Occipital lobe (tissue), 2 donors: ENCODE data around the gene AMIGO1. TPM values are rescaled to one million over a fixed set of nuclear protein-coding genes. Genes with fewer than 3 reads are reported as not detected.
"Not testable (repeated sequence)": the region's sequence is repeated elsewhere in the genome, so short reads cannot be mapped to it uniquely, and the experiment has no call there.

Experiments used
- DNase-seq: peaks from one replicate; lab custom pipeline; 2025; lab: John Stamatoyannopoulos, UW
- total RNA-seq: library from RNA; depleted of rRNA; stranded (reverse); fragments of >200 nt; gene quantifications from one replicate; pipeline ENCODE4 v1.2.3, GENCODE V29; 2014

The AMIGO1 gene
- total RNA-seq, 1 donor from 2014 or later = 10.3 TPM

- DNase-seq = peak; percentile 95
Measured at GRCh38 chr1:109483672-109484518, 25.6 kb downstream of the AMIGO1 start, which contains the start of gene ATXN7L2. TSS of gene ATXN7L2 (plus strand) at chr1:109483905. CDS start at chr1:109483954, 49 bp downstream.

- peak; percentile 83 for DNase-seq
Measured at GRCh38 chr1:109482791-109483671, 26.5 kb downstream of the AMIGO1 start.

DNA sequence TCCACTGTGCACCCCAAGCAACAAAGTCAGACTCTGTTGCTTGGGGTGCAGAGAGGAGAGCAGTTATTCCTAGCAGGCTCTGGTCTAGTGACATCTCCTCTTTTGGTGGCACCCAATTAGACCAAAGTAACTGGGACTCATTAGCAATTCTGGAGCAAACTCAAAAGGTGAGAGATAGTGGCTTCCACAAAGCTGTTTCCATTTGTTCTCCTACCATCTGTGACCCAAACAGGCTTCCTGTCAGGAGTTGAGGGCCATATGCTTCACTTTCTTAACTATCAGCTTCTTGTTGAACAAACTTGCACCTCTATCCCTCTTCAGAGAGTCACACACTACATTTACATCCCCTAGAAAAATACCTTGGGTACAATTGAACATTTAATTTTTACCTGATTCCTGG lies 27.3 kb downstream of the AMIGO1 start:
- DNase-seq = no peak

DNA sequence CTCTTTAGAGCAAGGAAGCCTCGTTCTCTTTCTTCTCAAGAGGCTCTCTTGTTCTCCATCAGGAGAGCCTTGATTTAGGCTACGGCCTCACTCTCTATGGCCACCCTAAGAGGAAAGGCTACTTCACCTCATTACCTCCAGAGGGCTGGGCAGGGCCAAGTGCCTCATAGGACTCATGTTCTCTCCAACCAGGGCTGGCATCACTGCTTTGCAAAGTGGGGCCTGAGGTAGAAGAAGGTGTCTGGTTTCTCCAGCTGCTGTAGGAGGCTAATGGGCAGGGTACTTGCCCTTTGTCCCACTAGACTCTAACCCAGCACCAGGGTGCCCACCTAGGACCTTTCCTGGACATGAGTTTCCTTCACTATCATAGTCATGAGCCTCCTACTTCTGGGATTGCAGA lies 27.9 kb downstream of the AMIGO1 start:
- no peak for DNase-seq

DNA sequence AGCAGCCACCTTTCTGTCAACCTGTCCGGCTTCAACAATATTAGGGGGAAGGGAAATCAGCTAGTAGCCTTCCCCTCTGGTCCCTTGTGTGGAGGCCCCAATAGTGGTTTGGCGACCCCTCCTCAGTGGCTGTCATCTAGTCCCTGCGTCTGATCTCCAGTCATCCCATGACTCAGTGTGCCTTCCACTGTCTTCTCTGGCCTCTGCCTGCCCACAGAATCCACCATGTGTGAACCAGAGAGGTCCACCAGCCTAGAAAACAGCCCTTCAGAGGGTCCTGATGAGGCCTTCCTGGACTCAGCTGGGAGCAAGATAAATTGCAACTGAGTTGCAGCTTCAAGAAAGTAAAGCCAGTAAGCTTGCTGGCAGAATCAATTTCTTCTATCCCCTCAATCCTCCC lies 29.6 kb downstream of the AMIGO1 start:
- no peak for DNase-seq

DNA sequence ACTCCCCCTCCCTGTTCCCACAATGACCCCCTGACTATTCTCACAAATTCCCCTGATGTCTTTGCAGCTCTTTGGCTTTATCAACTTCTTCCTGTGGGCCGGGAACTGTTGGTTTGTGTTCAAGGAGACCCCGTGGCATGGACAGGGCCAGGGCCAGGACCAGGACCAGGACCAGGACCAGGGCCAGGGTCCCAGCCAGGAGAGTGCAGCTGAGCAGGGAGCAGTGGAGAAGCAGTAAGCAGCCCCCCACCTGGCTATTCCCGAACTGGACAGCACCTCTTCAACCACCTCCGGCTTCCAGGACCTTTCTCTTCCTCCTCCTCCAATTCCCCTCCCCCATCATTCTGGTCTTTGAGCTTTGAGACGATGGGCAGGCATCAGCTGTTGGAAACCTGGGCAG lies 30.2 kb downstream of the AMIGO1 start:
- DNase-seq = no peak

DNA sequence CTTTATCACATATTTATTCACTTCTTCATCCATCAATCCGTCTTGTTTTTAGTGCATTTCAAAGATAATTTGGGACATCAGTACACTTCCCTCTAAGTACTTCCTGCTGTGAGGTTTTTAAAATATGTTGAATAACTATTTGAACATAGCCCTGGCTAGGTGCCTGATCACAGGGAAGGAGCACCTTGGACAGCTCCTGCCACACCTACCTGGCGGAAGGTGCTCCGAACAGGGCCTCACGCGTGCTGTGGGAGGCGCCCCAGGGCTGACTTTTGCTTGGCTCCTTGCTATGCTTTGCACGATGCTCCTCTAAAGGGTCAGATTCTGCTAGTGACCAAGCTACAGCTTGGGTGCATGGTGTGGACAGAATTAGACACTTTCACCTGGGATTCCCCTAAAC lies 30.7 kb downstream of the AMIGO1 start:
- no peak for DNase-seq

- no peak for DNase-seq
Measured at GRCh38 chr1:109477821-109478220, 31.7 kb downstream of the AMIGO1 start.

GRCh38 chr1:109476825-109477224 lies 32.7 kb downstream of the AMIGO1 start:
- DNase-seq = no peak

DNA sequence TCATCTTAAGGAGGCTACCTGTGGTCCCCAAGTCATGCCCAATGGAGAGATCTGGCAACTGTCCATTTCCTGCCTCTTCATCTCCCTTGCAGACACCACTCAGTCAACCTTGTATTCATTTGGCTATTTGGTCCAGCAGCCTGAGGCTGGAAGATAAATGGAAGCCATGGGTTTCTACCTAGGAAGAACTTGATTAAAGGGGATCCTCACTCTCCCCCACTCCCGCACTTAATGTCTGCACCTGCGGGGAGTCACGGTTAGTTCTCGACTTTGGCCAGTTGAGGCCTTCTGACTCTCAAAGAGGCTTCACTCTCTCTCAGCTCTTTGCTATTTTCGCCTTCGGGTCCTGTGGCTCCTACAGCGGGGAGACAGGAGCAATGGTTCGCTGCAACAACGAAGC lies 34.3 kb downstream of the AMIGO1 start:
- no peak for DNase-seq

GRCh38 chr1:109474697-109475096 lies 34.8 kb downstream of the AMIGO1 start:
- no peak for DNase-seq

DNA sequence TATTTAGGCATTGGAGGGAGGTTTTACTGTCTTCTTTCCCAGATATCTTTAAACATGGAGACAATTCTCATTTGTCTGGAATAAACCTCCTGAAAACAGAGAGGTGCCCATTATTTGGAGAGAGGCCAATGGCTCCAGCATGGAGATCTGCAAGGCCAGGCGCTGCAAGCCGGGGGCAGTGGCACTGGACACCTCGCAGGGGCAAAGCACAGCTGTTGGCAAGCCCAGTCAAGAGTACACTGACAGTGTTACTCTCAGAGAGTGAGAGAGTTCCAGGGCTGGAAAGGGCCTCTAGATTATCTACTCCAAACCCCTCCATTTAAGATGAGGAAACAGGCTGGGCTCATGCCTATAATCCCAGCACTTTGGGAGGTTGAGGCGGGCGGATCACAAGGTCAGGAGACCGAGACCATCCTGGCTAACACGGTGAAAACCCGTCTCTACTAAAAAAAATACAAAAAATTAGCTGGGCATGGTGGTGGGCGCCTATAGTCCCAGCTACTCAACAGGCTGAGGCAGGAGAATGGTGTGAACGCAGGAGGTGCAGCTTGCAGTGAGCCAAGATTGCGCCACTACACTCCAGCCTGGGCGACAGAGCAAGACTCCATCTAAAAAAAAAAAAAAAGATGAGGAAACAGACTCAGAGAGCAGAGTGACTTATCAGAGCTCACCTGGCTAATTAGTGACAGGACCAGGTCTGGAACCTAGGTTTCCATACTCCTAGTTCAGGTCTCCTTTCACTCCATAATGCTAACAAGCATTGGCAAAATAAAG lies 36.1 kb downstream of the AMIGO1 start:
- not testable (repeated sequence) for DNase-seq

DNA sequence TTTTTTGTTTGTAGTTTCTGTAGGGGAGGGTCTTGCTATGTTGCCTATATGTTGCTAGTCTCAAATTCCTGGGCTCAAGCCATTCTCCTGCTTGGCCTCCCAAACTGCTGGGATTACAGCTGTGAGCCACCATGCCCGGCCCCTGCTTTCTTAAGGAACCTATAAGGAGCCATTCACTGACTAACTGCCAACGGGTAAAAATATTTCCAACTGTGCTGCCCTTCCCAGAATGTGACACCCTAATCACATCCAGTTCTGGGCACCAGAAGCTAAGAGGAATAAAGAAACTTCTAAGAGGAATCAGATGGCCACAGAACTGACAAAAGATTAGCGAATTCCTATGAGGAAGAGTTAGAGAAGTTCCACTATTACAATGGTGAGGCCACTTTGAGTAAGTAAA lies 36.7 kb downstream of the AMIGO1 start:
- DNase-seq = no peak

DNA sequence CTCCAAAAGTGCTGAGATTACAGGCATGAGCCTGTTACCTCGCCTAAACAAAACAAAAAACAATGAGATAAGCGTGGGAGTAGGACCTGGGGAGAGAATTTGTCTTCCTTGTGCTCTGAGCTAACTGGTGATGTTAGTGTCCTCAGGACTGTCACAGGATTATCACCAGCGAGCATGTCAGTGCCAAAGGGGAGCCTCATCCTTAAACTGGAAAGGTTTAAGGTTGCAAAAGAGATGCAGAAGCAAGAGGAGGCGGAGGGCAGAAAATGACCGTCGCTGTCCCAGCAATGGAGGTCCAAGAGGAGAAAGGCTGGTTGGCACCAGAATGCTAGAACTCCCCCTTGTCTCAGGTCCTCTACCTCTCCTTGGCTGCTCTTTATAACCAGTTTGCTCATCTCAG lies 39.3 kb downstream of the AMIGO1 start:
- DNase-seq = no peak

DNA sequence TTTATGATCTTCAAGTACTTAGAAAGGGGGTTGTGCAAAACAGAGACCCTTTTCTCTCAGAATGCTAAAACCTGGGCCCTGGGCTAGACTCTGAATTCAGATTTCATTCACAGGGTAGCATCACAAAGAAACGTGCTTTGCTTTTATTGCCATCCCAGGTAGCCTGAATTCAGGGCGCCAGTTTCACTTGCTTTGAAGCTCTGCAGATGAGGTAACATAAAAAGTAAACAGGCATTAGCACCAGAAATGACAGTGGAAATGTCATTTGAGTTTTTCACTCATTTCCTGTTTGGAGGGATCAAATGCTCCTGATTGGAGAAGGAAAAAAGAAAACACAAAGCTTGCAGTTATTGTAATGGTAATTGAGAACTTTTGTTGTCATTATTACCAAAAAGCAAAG lies 40.6 kb downstream of the AMIGO1 start:
- no peak for DNase-seq

- no peak for DNase-seq
Measured at GRCh38 chr1:109468061-109468460, 41.5 kb downstream of the AMIGO1 start.

DNA sequence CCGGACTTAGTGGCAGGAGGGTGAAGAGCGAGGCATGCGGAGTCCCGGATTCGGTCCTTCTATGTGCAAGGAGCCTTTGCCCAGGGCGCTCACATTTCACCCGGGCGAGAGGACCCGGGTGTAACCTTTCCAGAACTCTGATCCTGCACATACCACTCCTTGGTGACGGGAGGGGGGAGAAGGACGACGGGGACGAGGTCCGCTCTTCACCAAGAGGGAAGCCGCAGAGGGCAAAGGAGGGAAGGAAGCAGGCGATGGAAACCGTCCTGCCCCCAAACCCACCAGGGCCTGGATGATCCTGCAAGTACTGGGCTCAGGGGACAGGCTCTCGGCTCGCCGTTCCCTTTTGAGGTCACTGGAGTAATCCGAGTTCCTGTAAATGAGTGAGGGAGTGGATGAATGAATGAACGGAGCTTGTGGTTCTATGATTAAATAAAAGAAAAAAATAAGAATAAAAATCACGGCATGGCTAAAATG lies 42.2 kb downstream of the AMIGO1 start:
- DNase-seq = no peak

GRCh38 chr1:109466452-109467300 lies 42.9 kb downstream of the AMIGO1 start, which contains the start of gene SYPL2:
TSS of gene SYPL2 (plus strand) at chr1:109466546. CDS start at chr1:109466844, 298 bp downstream.
- no peak for DNase-seq

GRCh38 chr1:109466125-109466451 lies 43.4 kb downstream of the AMIGO1 start:
- no peak for DNase-seq

- DNase-seq = no peak
Measured at GRCh38 chr1:109457819-109458218, 51.7 kb downstream of the AMIGO1 start.
